Measurements from ENCODE around the gene IQCF5.
"Not testable (repeated sequence)": the region's sequence is repeated elsewhere in the genome, so short reads cannot be mapped to it uniquely, and the experiment has no call there.

The IQCF5 gene

GRCh38 chr3:51862886-51863285, 12.5 kb downstream of the IQCF5 start:
- DNase-seq: no peak

GRCh38 chr3:51860703-51861665, 14.4 kb downstream of the IQCF5 start, which contains the start of gene IQCF2:
TSS of gene IQCF2 (plus strand) at chr3:51861615. CDS start at chr3:51861667, 52 bp downstream.
- no peak for DNase-seq

GRCh38 chr3:51855411-51855810, 20.0 kb downstream of the IQCF5 start:
- DNase-seq: not testable (repeated sequence)

- no peak for DNase-seq
Measured at GRCh38 chr3:51845129-51845528, 30.3 kb downstream of the IQCF5 start.

GRCh38 chr3:51836606-51837005, 38.8 kb downstream of the IQCF5 start:
- DNase-seq: no peak

GRCh38 chr3:51830836-51831385, 44.5 kb downstream of the IQCF5 start:
- no peak for DNase-seq

- no peak for DNase-seq
Measured at GRCh38 chr3:51830345-51830744, 45.1 kb downstream of the IQCF5 start.

GRCh38 chr3:51828297-51828696, 47.1 kb downstream of the IQCF5 start:
- no peak for DNase-seq
